WTC11 (cell line): Measurements from ENCODE around the gene PXDC1. TPM values are rescaled to one million over a fixed set of nuclear protein-coding genes. Genes with fewer than 3 reads are reported as not detected.

Source experiments
- ATAC-seq: fragments of 200-7000 bp; cut with Tn5 transposase; 2 replicates; pipeline ENCODE4 v1.10.0; 2021; ENCODE audit warnings: mild to moderate bottlenecking, moderate library complexity
- CTCF ChIA-PET: fragments of 300-600 bp; sonication (Branson Sonifier 250); formaldehyde crosslinking; loops from one replicate; lab custom pipeline; 2021; ENCODE audit warnings: antibody characterized with exemption; lab: Charles Lee
- POLR2A ChIA-PET: fragments of 350-600 bp; sonication (Branson Sonifier 250); formaldehyde crosslinking; loops from one replicate; lab custom pipeline; 2021; ENCODE audit warnings: antibody characterized with exemption; lab: Charles Lee
- DNase-seq: peaks from one replicate; pipeline ENCODE4 v3.0.0; 2021; ENCODE audit warnings: low spot score
- H3K27ac Mint-ChIP-seq: 2 replicates; pipeline ENCODE4 v1.8.0; 2021; ENCODE audit warnings: mixed read lengths
- H3K27me3 Mint-ChIP-seq: 2 replicates; pipeline ENCODE4 v1.8.0; 2021; ENCODE audit warnings: low read depth, mild to moderate bottlenecking, moderate library complexity, mixed read lengths
- H3K36me3 Mint-ChIP-seq: 2 replicates; pipeline ENCODE4 v1.8.0; 2021; ENCODE audit warnings: mixed read lengths
- H3K4me1 Mint-ChIP-seq: 2 replicates; pipeline ENCODE4 v1.8.0; 2022; ENCODE audit warnings: mixed read lengths
- H3K4me3 Mint-ChIP-seq: 2 replicates; pipeline ENCODE4 v1.8.0; 2021; ENCODE audit warnings: mild to moderate bottlenecking, moderate library complexity, mixed read lengths
- H3K9me3 Mint-ChIP-seq: 2 replicates; pipeline ENCODE4 v1.8.0; 2021; ENCODE audit warnings: mixed read lengths
- ATF3 ChIP-seq: sonication (generic); formaldehyde crosslinking; conservative IDR thresholded peaks from 2 replicates; pipeline ENCODE4 v1.8.1; 2022; ENCODE audit warnings: mild to moderate bottlenecking, missing genetic modification reagents
- ATF6 ChIP-seq: sonication (generic); formaldehyde crosslinking; IDR thresholded peaks from 2 replicates; pipeline ENCODE4 v1.8.1; 2023; ENCODE audit warnings: mild to moderate bottlenecking, missing genetic modification reagents
- CDX4 ChIP-seq: fragments of 250-450 bp; sonication (Bioruptor Pico); IDR thresholded peaks from 2 replicates; pipeline ENCODE4 v1.9.0; 2021; ENCODE audit warnings: moderate library complexity, mild to moderate bottlenecking, inconsistent platforms, borderline replicate concordance
- CREB1 ChIP-seq: sonication (generic); formaldehyde crosslinking; IDR thresholded peaks from 2 replicates; pipeline ENCODE4 v1.8.0; 2023; ENCODE audit warnings: mild to moderate bottlenecking, missing genetic modification reagents
- E2F5 ChIP-seq: sonication (generic); formaldehyde crosslinking; IDR thresholded peaks from 2 replicates; pipeline ENCODE4 v1.8.1; 2022; ENCODE audit warnings: mild to moderate bottlenecking, moderate library complexity, missing genetic modification reagents
- ELF4 ChIP-seq: sonication (generic); formaldehyde crosslinking; IDR thresholded peaks from 2 replicates; pipeline ENCODE4 v1.8.1; 2022; ENCODE audit warnings: low read depth, mild to moderate bottlenecking, moderate library complexity, missing genetic modification reagents
- ERG ChIP-seq: fragments of 250-450 bp; sonication (Bioruptor Pico); IDR thresholded peaks from 2 replicates; pipeline ENCODE4 v1.8.0; 2021; ENCODE audit warnings: mild to moderate bottlenecking
- FOXP1 ChIP-seq: sonication (generic); formaldehyde crosslinking; IDR thresholded peaks from 2 replicates; pipeline ENCODE4 v1.8.0; 2022; ENCODE audit warnings: missing genetic modification reagents, mild to moderate bottlenecking, moderate library complexity, borderline replicate concordance
- HMGXB4 ChIP-seq: sonication (generic); formaldehyde crosslinking; IDR thresholded peaks from 2 replicates; pipeline ENCODE4 v1.8.1; 2023; ENCODE audit warnings: mild to moderate bottlenecking, moderate library complexity, missing genetic modification reagents
- JAZF1 ChIP-seq: fragments of 250-450 bp; sonication (Bioruptor Pico); IDR thresholded peaks from 2 replicates; pipeline ENCODE4 v1.9.0; 2021; ENCODE audit warnings: moderate library complexity, mild to moderate bottlenecking, inconsistent platforms
- NR1H2 ChIP-seq: sonication (generic); formaldehyde crosslinking; IDR thresholded peaks from 2 replicates; pipeline ENCODE4 v1.9.0; 2021; ENCODE audit warnings: mild to moderate bottlenecking, moderate library complexity, missing genetic modification reagents
- PRDM15 ChIP-seq: sonication (generic); formaldehyde crosslinking; IDR thresholded peaks from 2 replicates; pipeline ENCODE4 v1.8.0; 2022; ENCODE audit warnings: missing genetic modification reagents
- SMAD3 ChIP-seq: sonication (generic); formaldehyde crosslinking; IDR thresholded peaks from 2 replicates; pipeline ENCODE4 v1.8.0; 2022; ENCODE audit warnings: missing genetic modification reagents, mild to moderate bottlenecking, borderline replicate concordance
- TCF7 ChIP-seq: sonication (generic); formaldehyde crosslinking; IDR thresholded peaks from 2 replicates; pipeline ENCODE4 v1.8.0; 2022; ENCODE audit warnings: mild to moderate bottlenecking, low read depth, missing genetic modification reagents, moderate library complexity
- ZNF232 ChIP-seq: sonication (generic); formaldehyde crosslinking; IDR thresholded peaks from 2 replicates; pipeline ENCODE4 v1.8.0; 2022; ENCODE audit warnings: mild to moderate bottlenecking, missing genetic modification reagents
- ZNF671 ChIP-seq: fragments of 250-450 bp; sonication (Bioruptor Pico); IDR thresholded peaks from 2 replicates; pipeline ENCODE4 v1.8.0; 2021; ENCODE audit warnings: mild to moderate bottlenecking
- total RNA-seq: library from RNA; stranded (reverse); gene quantifications from 3 replicates; pipeline ENCODE4 v1.2.3, GENCODE V29; 2021
- TF ChIP-seq, protein P1 (sequence below): sonication (generic); formaldehyde crosslinking; IDR thresholded peaks from 2 replicates; pipeline ENCODE4 v1.8.0; 2023; ENCODE audit warnings: missing genetic modification reagents

The PXDC1 gene
- total RNA-seq, 1 experiment from 2014 or later = 3.3 TPM

DNA sequence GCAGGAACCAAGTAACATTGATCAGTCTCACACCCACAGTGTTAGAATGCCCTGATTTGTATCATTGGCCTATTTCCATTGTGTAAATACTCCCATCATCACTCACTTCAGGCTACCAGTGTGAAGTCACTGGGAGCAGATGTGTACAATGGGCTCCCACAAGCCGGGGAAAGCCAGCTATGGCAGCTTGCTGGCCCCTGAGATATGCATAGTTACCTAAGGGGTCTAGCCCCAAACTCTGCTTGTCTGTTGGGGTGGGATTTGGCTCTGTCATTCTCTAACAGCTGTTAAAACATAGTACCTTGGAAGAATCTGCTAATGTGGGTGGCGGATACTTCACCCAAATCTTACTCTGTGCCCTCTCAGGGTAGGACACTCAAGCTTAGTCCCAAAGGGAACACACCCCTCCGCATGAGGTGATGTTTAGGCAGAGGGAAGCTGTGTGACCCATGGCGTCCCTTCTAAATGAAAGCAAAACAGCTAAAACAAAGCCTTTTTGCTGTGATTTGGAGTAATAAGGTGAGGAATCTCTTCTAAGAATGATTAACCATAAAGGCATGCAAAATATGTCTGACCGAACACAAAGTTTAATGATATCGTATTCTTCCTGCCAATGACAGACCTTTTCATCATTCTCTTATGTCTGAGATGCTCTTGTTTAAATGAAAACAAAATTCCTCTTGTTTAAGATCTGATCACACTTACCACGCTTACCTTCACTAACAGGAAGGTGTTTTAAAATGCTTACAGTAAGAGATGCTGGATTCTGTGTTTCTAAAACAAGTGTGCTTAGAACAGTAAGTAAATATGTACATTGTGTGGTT, 45.9 kb upstream of the PXDC1 start:
- DNase-seq = no peak
- ChIA-PET POLR2A (no interaction called here), CTCF (interaction anchor here (1.2 to 1.5 kb wide), 3 partner anchors 49 to 181 kb away, joined by 3 to 6 read pairs (median 4); partner anchors contain the start of gene FAM50B)
- no peak overlapping the region for H3K4me3 Mint-ChIP-seq
- H3K27me3 Mint-ChIP-seq = peaks cover 6% of the 10 kb centered on the region
- H3K36me3 Mint-ChIP-seq = no peaks in the 10 kb centered on the region
- peaks cover 33% of the 10 kb centered on the region for H3K4me1 Mint-ChIP-seq
- TF ChIP-seq JAZF1 (CRISPR knock-in tag) = no peak
- no peak for TF ChIP-seq ELF4 (CRISPR knock-in tag)
- TF ChIP-seq FOXP1 (CRISPR knock-in tag) = no peak
- no peak for TF ChIP-seq ATF3 (CRISPR knock-in tag)
- TF ChIP-seq CREB1 (CRISPR knock-in tag) = no peak
- no peak for TF ChIP-seq HMGXB4 (CRISPR knock-in tag)
- no peak for TF ChIP-seq SMAD3
- TF ChIP-seq, protein P1, sequence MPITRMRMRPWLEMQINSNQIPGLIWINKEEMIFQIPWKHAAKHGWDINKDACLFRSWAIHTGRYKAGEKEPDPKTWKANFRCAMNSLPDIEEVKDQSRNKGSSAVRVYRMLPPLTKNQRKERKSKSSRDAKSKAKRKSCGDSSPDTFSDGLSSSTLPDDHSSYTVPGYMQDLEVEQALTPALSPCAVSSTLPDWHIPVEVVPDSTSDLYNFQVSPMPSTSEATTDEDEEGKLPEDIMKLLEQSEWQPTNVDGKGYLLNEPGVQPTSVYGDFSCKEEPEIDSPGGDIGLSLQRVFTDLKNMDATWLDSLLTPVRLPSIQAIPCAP (CRISPR knock-in tag) = no peak
- no peak for TF ChIP-seq ATF6 (CRISPR knock-in tag)
- TF ChIP-seq PRDM15 (CRISPR knock-in tag) = no peak
- TF ChIP-seq CDX4 (CRISPR knock-in tag) = no peak
- TF ChIP-seq E2F5 (CRISPR knock-in tag) = no peak
- TF ChIP-seq ERG (CRISPR knock-in tag) = no peak
- TF ChIP-seq ZNF671 (CRISPR knock-in tag) = no peak
- TF ChIP-seq TCF7 (CRISPR knock-in tag) = no peak
- TF ChIP-seq ZNF232 (CRISPR knock-in tag) = no peak
- no peak for TF ChIP-seq NR1H2 (CRISPR knock-in tag)
- ATAC-seq = no peak
- H3K9me3 Mint-ChIP-seq = peaks cover 3% of the 10 kb centered on the region; the same call in 1 of the 2 replicates
- H3K27ac Mint-ChIP-seq = no peak overlapping the region
